Tibial nerve (tissue), 4 donors: Measurements from ENCODE around the gene EGFR. TPM values are rescaled to one million over a fixed set of nuclear protein-coding genes. Genes with fewer than 3 reads are reported as not detected.

Source experiments
- DNase-seq, 2 donors: peaks; one replicate each; pipeline ENCODE4 v3.0.0-alpha.2; 2019; ENCODE audit warnings: low spot score in 2 of 2
- H3K27ac ChIP-seq, 4 donors: fragments of 200-600 bp; sonication (generic) in 3 of 4; one replicate each; pipeline ENCODE4 v1.5.1; 2017 to 2019; ENCODE audit warnings: mild to moderate bottlenecking in 1 of 4
- H3K27me3 ChIP-seq, 2 donors: fragments of 200-600 bp; sonication (generic) in 1 of 2; one replicate each; pipeline versions ENCODE4 v1.5.1 to v1.6.0; 2017 to 2019
- H3K36me3 ChIP-seq, 3 donors: fragments of 200-600 bp; sonication (generic); one replicate each; pipeline ENCODE4 v1.5.1; 2018 to 2019
- H3K4me1 ChIP-seq, 4 donors: fragments of 200-600 bp; sonication (generic) in 3 of 4; one replicate each; pipeline ENCODE4 v1.5.1; 2017 to 2019
- H3K4me3 ChIP-seq, 4 donors: fragments of 200-600 bp; sonication (generic) in 3 of 4; one replicate each; pipeline ENCODE4 v1.5.1; 2017 to 2019; ENCODE audit warnings: mild to moderate bottlenecking in 1 of 4, moderate library complexity in 1 of 4
- H3K9me3 ChIP-seq, 4 donors: fragments of 200-600 bp; sonication (generic) in 3 of 4; one replicate each; pipeline ENCODE4 v1.5.1; 2017 to 2019
- EP300 ChIP-seq, 2 donors: sonication (generic); formaldehyde crosslinking; IDR thresholded peaks; one replicate each; pipeline ENCODE4 v1.6.1; 2017; ENCODE audit warnings: antibody characterized with exemption in 2 of 2, mild to moderate bottlenecking in 1 of 2
- POLR2A ChIP-seq, 2 donors: fragments of 450-650 bp; IDR thresholded peaks; one replicate each; pipeline ENCODE4 v1.6.1; 2017; ENCODE audit warnings: antibody characterized with exemption in 2 of 2, mild to moderate bottlenecking in 2 of 2, moderate library complexity in 2 of 2
- WGBS, 2 donors: methylation state at CpG; one replicate each; pipeline ENCODE4 v1.1.5; 2018; 5-methylcytosine and 5-hydroxymethylcytosine counted together
- total RNA-seq, 4 donors: library from RNA; depleted of rRNA; stranded (reverse); fragments of >200 nt; gene quantifications; one replicate each; pipeline ENCODE4 v1.1.0, GENCODE V29; 2016
- TF ChIP-seq, protein P1 (sequence below), 5 experiments: fragments of 200-600 bp in 3 of 5; fragments of 450-650 bp in 2 of 5; sonication (generic) in 3 of 5; IDR thresholded peaks; one replicate each; pipeline ENCODE4 v1.5.1; 2016 to 2019; ENCODE audit warnings: antibody characterized with exemption in 5 of 5, mild to moderate bottlenecking in 3 of 5, moderate library complexity in 2 of 5

The EGFR gene
- total RNA-seq, 4 donors from 2014 or later, result 72.3 to 136 (median 127) TPM

- TF ChIP-seq EP300 (IDR thresholded peaks at IDR 0.05) (no peak), POLR2A (IDR thresholded peaks at IDR 0.05) (no peak)
- TF ChIP-seq, protein P1, sequence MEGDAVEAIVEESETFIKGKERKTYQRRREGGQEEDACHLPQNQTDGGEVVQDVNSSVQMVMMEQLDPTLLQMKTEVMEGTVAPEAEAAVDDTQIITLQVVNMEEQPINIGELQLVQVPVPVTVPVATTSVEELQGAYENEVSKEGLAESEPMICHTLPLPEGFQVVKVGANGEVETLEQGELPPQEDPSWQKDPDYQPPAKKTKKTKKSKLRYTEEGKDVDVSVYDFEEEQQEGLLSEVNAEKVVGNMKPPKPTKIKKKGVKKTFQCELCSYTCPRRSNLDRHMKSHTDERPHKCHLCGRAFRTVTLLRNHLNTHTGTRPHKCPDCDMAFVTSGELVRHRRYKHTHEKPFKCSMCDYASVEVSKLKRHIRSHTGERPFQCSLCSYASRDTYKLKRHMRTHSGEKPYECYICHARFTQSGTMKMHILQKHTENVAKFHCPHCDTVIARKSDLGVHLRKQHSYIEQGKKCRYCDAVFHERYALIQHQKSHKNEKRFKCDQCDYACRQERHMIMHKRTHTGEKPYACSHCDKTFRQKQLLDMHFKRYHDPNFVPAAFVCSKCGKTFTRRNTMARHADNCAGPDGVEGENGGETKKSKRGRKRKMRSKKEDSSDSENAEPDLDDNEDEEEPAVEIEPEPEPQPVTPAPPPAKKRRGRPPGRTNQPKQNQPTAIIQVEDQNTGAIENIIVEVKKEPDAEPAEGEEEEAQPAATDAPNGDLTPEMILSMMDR (IDR thresholded peaks at IDR 0.05), result no peak
- H3K4me1 ChIP-seq, result peaks cover 0 to 21% (median 0%) of the 10 kb centered on the region in 4 donors
- H3K36me3 ChIP-seq, result peaks cover 0 to 59% (median 0%) of the 10 kb centered on the region in 3 donors
- no peak for DNase-seq
- no peak overlapping the region for H3K4me3 ChIP-seq
- no peaks in the 10 kb centered on the region for H3K9me3 ChIP-seq
- H3K27me3 ChIP-seq, result no peaks in the 10 kb centered on the region
- no peak overlapping the region for H3K27ac ChIP-seq
- 89 to 90% methylated on average over 4 of the region's 4 CpGs for WGBS, 2 donors
Measured at GRCh38 chr7:55160539-55160938, 141.7 kb downstream of the EGFR start.

GRCh38 chr7:55161154-55161687 lies 142.4 kb downstream of the EGFR start:
- Histone ChIP-seq H3K9me3 (no peaks in the 10 kb centered on the region), H3K4me1 (peaks cover 0 to 15% (median 0%) of the 10 kb centered on the region in 4 donors), H3K4me3 (no peak overlapping the region), H3K27ac (no peak overlapping the region), H3K27me3 (no peaks in the 10 kb centered on the region), H3K36me3 (peaks cover 0 to 58% (median 0%) of the 10 kb centered on the region in 3 donors)
- TF ChIP-seq, protein P1 (IDR thresholded peaks at IDR 0.05), result no peak
- no peak for TF ChIP-seq POLR2A (IDR thresholded peaks at IDR 0.05)
- TF ChIP-seq EP300 (IDR thresholded peaks at IDR 0.05), result no peak
- no peak for DNase-seq
- 76 to 91% methylated on average over 15 to 16 of the region's 16 CpGs for WGBS, 2 donors

- H3K36me3 ChIP-seq, result peaks cover 0 to 62% (median 0%) of the 10 kb centered on the region in 3 donors
- H3K4me3 ChIP-seq, result no peak overlapping the region
- no peaks in the 10 kb centered on the region for H3K9me3 ChIP-seq
- H3K4me1 ChIP-seq, result peaks cover 0 to 4% (median 0%) of the 10 kb centered on the region in 4 donors
- DNase-seq, result no peak
- H3K27ac ChIP-seq, result no peak overlapping the region
- TF ChIP-seq POLR2A (IDR thresholded peaks at IDR 0.05), result no peak
- TF ChIP-seq, protein P1 (IDR thresholded peaks at IDR 0.05), result no peak
- no peak for TF ChIP-seq EP300 (IDR thresholded peaks at IDR 0.05)
- WGBS, 2 donors, result 91 to 97% methylated on average over 3 of the region's 3 CpGs
- H3K27me3 ChIP-seq, result no peaks in the 10 kb centered on the region
Measured at GRCh38 chr7:55162476-55162875, 143.7 kb downstream of the EGFR start.

DNA sequence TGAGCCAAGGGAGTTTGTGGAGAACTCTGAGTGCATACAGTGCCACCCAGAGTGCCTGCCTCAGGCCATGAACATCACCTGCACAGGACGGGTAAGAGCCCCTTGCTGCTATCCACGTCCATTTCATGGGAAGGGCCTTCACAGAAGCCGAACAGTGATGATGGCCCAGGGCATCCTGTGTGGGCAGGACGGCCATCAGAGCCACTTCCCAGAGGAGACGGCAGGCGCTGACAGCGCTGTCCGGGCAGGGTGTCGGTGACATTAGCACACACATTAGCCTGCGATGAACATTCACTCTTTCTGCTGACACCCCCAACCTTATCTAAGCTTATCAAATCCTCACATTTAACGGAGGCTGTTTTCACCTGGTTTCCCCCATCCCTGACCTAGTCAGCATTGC lies 144.9 kb downstream of the EGFR start:
- no peak for TF ChIP-seq POLR2A (IDR thresholded peaks at IDR 0.05)
- TF ChIP-seq, protein P1 (IDR thresholded peaks at IDR 0.05), result no peak
- TF ChIP-seq EP300 (IDR thresholded peaks at IDR 0.05), result no peak
- no peak overlapping the region for H3K27ac ChIP-seq
- H3K4me3 ChIP-seq, result no peak overlapping the region
- peaks cover 0 to 59% (median 0%) of the 10 kb centered on the region in 3 donors for H3K36me3 ChIP-seq
- no peaks in the 10 kb centered on the region for H3K9me3 ChIP-seq
- H3K4me1 ChIP-seq, result no peaks in the 10 kb centered on the region
- WGBS, 2 donors, result 91 to 92% methylated on average over 9 to 11 of the region's 11 CpGs
- DNase-seq, result no peak
- no peaks in the 10 kb centered on the region for H3K27me3 ChIP-seq

- Histone ChIP-seq H3K4me3 (no peak overlapping the region), H3K4me1 (no peaks in the 10 kb centered on the region), H3K27ac (no peak overlapping the region), H3K9me3 (no peaks in the 10 kb centered on the region), H3K36me3 (peaks cover 0 to 51% (median 0%) of the 10 kb centered on the region in 3 donors), H3K27me3 (no peaks in the 10 kb centered on the region)
- 95% methylated on average over 2 of the region's 2 CpGs for WGBS, 2 donors
- TF ChIP-seq EP300 (IDR thresholded peaks at IDR 0.05) (no peak), POLR2A (IDR thresholded peaks at IDR 0.05) (no peak)
- TF ChIP-seq, protein P1 (IDR thresholded peaks at IDR 0.05), result no peak
- DNase-seq, result no peak
Measured at GRCh38 chr7:55164527-55164926, 145.7 kb downstream of the EGFR start.
